GM19438 (cell line): Measurements from ENCODE around the gene FOSL2.
"Not testable (repeated sequence)": the region's sequence is repeated elsewhere in the genome, so short reads cannot be mapped to it uniquely, and the experiment has no call there.

Experiments
- ATAC-seq: cut with Tn5 transposase; IDR thresholded peaks from one replicate; pipeline ENCODE4 v1.9.1; 2021; ENCODE audit warnings: low read depth; ENCODE audit not compliant: unreplicated experiment

The FOSL2 gene

GRCh38 chr2:28370354-28370753, 22.3 kb upstream of the FOSL2 start:
- no peak for ATAC-seq

- ATAC-seq: not testable (repeated sequence)
Measured at GRCh38 chr2:28371728-28372127, 20.9 kb upstream of the FOSL2 start.

GRCh38 chr2:28373854-28374253, 18.8 kb upstream of the FOSL2 start:
- ATAC-seq: no peak

GRCh38 chr2:28374331-28374730, 18.3 kb upstream of the FOSL2 start:
- ATAC-seq: no peak

GRCh38 chr2:28375236-28375635, 17.4 kb upstream of the FOSL2 start:
- ATAC-seq: no peak

GRCh38 chr2:28375742-28376631, 16.7 kb upstream of the FOSL2 start:
- ATAC-seq: no peak

GRCh38 chr2:28377195-28377816, 15.4 kb upstream of the FOSL2 start:
- no peak for ATAC-seq

GRCh38 chr2:28377984-28378678, 14.5 kb upstream of the FOSL2 start:
- ATAC-seq: no peak

GRCh38 chr2:28378679-28379584, 13.7 kb upstream of the FOSL2 start:
- ATAC-seq: no peak

GRCh38 chr2:28380219-28380618, 12.4 kb upstream of the FOSL2 start:
- no peak for ATAC-seq

GRCh38 chr2:28381225-28382180, 11.2 kb upstream of the FOSL2 start:
- ATAC-seq: no peak

- no peak for ATAC-seq
Measured at GRCh38 chr2:28382755-28383154, 9.9 kb upstream of the FOSL2 start.

- no peak for ATAC-seq
Measured at GRCh38 chr2:28387082-28387960, 5.3 kb upstream of the FOSL2 start.

- no peak for ATAC-seq
Measured at GRCh38 chr2:28389399-28390240, 3.0 kb upstream of the FOSL2 start.

GRCh38 chr2:28390241-28390745, 2.4 kb upstream of the FOSL2 start:
- ATAC-seq: no peak

- no peak for ATAC-seq
Measured at GRCh38 chr2:28390746-28391563, 1.7 kb upstream of the FOSL2 start.
